NB4 (cell line): ENCODE data around the gene WIPF1.

ENCODE experiments used
- DNase-seq: peaks from one replicate; pipeline ENCODE4 v3.0.0; 2010; ENCODE audit warnings: low read depth
- H3K4me3 ChIP-seq: one replicate; pipeline ENCODE4 v1.5.1; 2011; ENCODE audit warnings: mild to moderate bottlenecking, low read depth, low read length, moderate library complexity
- MYC ChIP-seq: IDR thresholded peaks from 2 replicates; pipeline ENCODE4 v1.6.1; 2011; ENCODE audit warnings: low read depth, low read length
- POLR2A ChIP-seq: IDR thresholded peaks from 2 replicates; pipeline ENCODE4 v1.6.1; 2011; ENCODE audit warnings: mild to moderate bottlenecking; ENCODE audit not compliant: insufficient read length; ENCODE audit errors: extremely low read depth
- TF ChIP-seq, protein P1 (sequence below): IDR thresholded peaks from one replicate; pipeline ENCODE4 v1.5.1; 2012; ENCODE audit warnings: low read depth, low read length
- TF ChIP-seq, protein P2 (sequence below): IDR thresholded peaks from 2 replicates; pipeline ENCODE4 v1.6.1; 2011; ENCODE audit warnings: low read depth, low read length

Gene WIPF1

DNA sequence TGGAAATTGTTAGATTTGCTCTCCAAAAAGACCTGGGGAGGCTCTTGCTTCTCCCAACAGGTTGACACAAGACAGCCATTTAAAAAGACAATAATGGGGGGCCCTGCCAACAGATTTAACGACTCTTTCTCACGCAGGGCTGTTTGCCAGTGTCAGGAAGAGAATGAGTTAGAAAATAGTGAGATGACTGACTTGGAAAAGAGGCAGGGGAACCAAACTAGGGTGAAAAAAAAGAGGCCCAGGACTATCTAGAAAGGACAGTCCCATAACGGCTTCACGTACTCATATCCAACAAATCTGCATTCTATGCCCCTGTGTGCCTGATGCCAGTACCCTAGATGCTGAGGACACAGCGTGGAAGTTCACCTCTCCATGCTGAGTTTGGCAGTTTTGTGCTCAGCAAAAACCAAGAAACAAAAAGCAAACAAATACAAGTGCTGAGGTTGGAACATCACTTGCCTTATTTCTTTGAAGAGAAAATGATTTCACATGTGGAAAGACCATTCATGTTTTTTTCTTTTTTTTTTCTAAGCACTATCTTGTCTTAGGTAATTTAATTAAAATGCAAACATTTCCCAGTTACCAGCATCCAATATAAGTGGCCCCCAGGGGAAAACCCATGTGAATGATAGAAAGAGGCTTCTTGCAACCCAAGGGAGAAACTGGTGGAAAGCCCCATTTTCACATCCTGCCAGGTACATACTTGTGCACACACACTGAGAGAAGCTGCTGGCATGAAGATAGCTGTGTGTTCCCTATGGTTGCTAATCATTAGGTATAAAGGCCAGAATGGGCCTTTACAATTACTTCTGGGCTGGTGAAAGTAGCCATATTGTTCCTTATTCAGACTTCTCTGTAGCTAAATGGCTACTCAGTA is 10.6 kb upstream of the WIPF1 start:
- TF ChIP-seq, protein P1, sequence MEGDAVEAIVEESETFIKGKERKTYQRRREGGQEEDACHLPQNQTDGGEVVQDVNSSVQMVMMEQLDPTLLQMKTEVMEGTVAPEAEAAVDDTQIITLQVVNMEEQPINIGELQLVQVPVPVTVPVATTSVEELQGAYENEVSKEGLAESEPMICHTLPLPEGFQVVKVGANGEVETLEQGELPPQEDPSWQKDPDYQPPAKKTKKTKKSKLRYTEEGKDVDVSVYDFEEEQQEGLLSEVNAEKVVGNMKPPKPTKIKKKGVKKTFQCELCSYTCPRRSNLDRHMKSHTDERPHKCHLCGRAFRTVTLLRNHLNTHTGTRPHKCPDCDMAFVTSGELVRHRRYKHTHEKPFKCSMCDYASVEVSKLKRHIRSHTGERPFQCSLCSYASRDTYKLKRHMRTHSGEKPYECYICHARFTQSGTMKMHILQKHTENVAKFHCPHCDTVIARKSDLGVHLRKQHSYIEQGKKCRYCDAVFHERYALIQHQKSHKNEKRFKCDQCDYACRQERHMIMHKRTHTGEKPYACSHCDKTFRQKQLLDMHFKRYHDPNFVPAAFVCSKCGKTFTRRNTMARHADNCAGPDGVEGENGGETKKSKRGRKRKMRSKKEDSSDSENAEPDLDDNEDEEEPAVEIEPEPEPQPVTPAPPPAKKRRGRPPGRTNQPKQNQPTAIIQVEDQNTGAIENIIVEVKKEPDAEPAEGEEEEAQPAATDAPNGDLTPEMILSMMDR, result no peak
- TF ChIP-seq MYC (no peak), POLR2A (no peak)
- TF ChIP-seq, protein P2, sequence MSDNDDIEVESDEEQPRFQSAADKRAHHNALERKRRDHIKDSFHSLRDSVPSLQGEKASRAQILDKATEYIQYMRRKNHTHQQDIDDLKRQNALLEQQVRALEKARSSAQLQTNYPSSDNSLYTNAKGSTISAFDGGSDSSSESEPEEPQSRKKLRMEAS, result no peak
- no peak overlapping the region for H3K4me3 ChIP-seq

DNA sequence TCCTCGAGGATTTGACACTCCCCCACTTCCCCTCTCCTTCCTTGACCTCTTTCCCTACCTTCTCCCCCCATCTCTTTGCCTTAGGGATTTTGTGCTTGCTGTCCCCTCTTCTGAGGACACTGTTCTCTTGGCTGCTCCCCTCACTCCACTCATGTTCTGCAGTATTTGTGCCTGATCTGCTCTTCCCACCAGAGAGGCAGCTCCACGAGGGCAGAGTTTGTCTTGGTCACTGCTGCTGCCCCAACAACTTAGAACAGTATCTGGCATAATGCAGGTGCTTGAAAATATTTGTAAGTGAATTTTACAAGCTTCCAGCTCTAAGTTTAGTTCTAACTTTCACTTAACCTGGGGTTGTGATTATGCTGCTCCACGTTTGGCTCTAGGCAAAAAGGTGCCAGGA is 10.0 kb upstream of the WIPF1 start:
- TF ChIP-seq, protein P1, result no peak
- DNase-seq, result no peak
- H3K4me3 ChIP-seq, result no peak overlapping the region

More for the DNA sequence above, 10.6 kb upstream of the WIPF1 start:
- DNase-seq, result no peak

DNA sequence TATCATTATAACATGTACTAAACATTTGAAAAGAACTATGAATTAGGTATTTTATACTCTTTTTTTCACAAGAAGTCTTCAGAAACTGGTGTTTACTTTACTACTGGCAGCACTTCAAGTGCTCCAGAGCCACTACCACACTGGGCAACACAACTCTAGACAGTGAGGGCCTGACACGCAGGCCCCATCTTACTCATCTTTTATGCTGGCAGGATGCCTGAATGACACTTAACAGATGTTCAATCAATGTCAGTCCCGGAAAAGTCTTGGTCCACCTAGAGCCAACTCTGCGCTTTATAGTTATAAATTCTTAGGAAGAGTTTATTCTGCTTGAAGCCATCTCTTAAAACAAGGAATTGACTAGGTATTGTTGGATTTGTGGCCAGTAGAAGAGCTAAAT is 8.7 kb upstream of the WIPF1 start:
- H3K4me3 ChIP-seq, result no peak overlapping the region

DNA sequence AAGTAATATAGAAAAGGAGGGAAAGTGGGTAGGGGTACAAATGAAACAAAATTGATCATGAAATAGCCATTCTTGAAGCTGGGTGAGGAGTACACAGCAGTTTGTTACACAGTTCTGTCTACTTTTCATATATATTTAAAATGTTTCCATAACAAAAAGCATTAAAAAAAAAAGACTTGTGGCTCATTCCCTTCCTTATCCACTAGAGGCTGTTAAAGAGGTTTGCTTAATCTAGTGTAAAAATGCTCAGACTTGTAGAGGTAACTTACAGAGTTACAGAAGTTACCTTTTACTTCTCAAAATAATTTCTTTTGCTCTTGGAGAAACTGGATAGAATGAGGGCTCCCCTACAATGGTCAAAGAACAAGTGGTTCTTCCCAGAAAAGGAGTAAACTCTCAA is 8.1 kb upstream of the WIPF1 start:
- DNase-seq, result peak; percentile 46
- no peak overlapping the region for H3K4me3 ChIP-seq
- TF ChIP-seq, protein P1, result peak; percentile 40
- TF ChIP-seq POLR2A, result no peak

More for the DNA sequence above, 8.7 kb upstream of the WIPF1 start:
- DNase-seq, result no peak
- TF ChIP-seq MYC, result no peak
- TF ChIP-seq, protein P2, result no peak

DNA sequence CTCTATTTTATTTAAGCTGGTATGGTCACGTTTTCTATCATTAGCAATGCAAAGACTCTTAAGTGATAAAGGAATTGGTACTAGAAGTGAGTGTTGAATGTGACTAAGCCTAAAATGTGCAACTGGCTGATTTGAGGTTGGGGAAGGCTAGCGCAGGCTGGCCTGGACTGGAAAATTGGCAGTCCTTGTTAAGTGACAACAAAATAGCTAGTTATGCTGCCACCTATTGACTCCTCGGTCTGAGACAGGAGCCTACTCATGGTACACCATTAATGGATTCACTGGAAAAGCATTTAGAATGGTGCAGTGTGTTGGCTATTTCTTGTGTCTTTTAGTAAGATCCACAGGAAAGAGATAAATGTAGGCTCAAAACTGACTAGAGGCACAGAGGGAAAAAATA is 5.7 kb upstream of the WIPF1 start:
- TF ChIP-seq, protein P2, result no peak
- TF ChIP-seq MYC (no peak), POLR2A (no peak)
- TF ChIP-seq, protein P1, result peak; percentile 61
- DNase-seq, result peak; percentile 79
- H3K4me3 ChIP-seq, result no peak overlapping the region

DNA sequence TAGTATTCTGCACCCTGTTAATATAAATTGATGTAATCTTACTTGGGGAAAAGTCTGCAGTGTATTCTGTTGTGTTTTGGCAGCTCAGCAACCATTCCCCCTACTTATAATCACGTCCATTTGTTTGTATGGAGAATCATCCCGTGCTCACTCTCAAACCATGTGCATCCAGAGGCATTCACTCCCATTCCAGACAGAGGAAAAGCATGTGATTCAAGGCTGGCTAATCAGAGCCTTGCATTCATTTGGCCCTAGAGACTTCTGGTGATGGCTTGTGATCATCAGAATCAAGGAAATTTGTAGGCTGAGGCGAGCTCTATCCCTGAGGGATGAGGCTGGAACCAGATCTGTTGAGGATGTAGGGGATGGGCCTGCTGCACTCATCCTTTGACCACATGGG is 5.1 kb upstream of the WIPF1 start:
- no peak for DNase-seq
- TF ChIP-seq POLR2A (no peak), MYC (no peak)
- TF ChIP-seq, protein P2, result no peak
- TF ChIP-seq, protein P1, result no peak
- H3K4me3 ChIP-seq, result no peak overlapping the region
